Breast epithelium (tissue), 4 donors: ENCODE results near the gene KLK15. TPM values are rescaled to one million over a fixed set of nuclear protein-coding genes. Genes with fewer than 3 reads are reported as not detected.
A peak's percentile ranks its signal among the peaks of the same experiment; 100 is the strongest.
"Not testable (repeated sequence)": the region's sequence is repeated elsewhere in the genome, so short reads cannot be mapped to it uniquely, and the experiment has no call there.

Source experiments
- DNase-seq, 2 donors: peaks; one replicate each; pipeline ENCODE4 v3.0.0-alpha.2; 2019; ENCODE audit warnings: low spot score in 2 of 2
- H3K27ac ChIP-seq, 2 donors: fragments of 200-600 bp; sonication (generic) in 1 of 2; one replicate each; pipeline ENCODE4 v1.5.1; 2016 to 2019; ENCODE audit warnings: mild to moderate bottlenecking in 1 of 2
- H3K27me3 ChIP-seq, 2 donors: fragments of 200-600 bp; sonication (generic) in 1 of 2; one replicate each; pipeline versions ENCODE4 v1.5.1 to v1.6.0; 2017 to 2019; ENCODE audit warnings: control low read depth in 1 of 2, mild to moderate bottlenecking in 1 of 2
- H3K36me3 ChIP-seq: fragments of 200-600 bp; one replicate; pipeline ENCODE4 v1.5.1; 2019
- H3K4me1 ChIP-seq, 2 donors: fragments of 200-600 bp; sonication (generic); one replicate each; pipeline ENCODE4 v1.5.1; 2016 to 2019; ENCODE audit warnings: control low read depth in 1 of 2
- H3K4me3 ChIP-seq, 3 donors: fragments of 200-600 bp; sonication (generic); 1 replicate in 2 of 3; 2 replicates in 1 of 3; pipeline ENCODE4 v1.5.1; 2016 to 2019; ENCODE audit warnings: mild to moderate bottlenecking in 3 of 3, moderate library complexity in 2 of 3
- H3K9me3 ChIP-seq, 2 donors: fragments of 200-600 bp; sonication (generic) in 1 of 2; one replicate each; pipeline ENCODE4 v1.5.1; 2016 to 2019; ENCODE audit warnings: control low read depth in 1 of 2
- POLR2A ChIP-seq: fragments of 450-650 bp; IDR thresholded peaks from one replicate; pipeline ENCODE4 v1.6.1; 2016; ENCODE audit warnings: antibody characterized with exemption, mild to moderate bottlenecking, moderate library complexity
- POLR2AphosphoS5 ChIP-seq, 3 donors: sonication (generic); formaldehyde crosslinking; IDR thresholded peaks; one replicate each; pipeline ENCODE4 v1.6.1; 2017; ENCODE audit warnings: antibody characterized with exemption in 3 of 3
- intact Hi-C: fragments of 100-400 bp; cut with DNase I; formaldehyde crosslinking; loops from one replicate; pipeline ENCODE4 v1.15.1; 2023; ENCODE audit warnings: low total_unique reads
- total RNA-seq, 3 donors: library from RNA; depleted of rRNA; stranded (reverse); fragments of >200 nt; gene quantifications; one replicate each; pipeline ENCODE4 v1.1.0, GENCODE V29; 2016
- TF ChIP-seq, protein P1 (sequence below), 3 donors: fragments of 450-650 bp; IDR thresholded peaks; one replicate each; pipeline ENCODE4 v1.5.1; 2016 to 2017; ENCODE audit warnings: antibody characterized with exemption in 3 of 3, mild to moderate bottlenecking in 3 of 3, moderate library complexity in 3 of 3

The KLK15 gene
- total RNA-seq, 3 donors from 2014 or later, result not detected

DNA sequence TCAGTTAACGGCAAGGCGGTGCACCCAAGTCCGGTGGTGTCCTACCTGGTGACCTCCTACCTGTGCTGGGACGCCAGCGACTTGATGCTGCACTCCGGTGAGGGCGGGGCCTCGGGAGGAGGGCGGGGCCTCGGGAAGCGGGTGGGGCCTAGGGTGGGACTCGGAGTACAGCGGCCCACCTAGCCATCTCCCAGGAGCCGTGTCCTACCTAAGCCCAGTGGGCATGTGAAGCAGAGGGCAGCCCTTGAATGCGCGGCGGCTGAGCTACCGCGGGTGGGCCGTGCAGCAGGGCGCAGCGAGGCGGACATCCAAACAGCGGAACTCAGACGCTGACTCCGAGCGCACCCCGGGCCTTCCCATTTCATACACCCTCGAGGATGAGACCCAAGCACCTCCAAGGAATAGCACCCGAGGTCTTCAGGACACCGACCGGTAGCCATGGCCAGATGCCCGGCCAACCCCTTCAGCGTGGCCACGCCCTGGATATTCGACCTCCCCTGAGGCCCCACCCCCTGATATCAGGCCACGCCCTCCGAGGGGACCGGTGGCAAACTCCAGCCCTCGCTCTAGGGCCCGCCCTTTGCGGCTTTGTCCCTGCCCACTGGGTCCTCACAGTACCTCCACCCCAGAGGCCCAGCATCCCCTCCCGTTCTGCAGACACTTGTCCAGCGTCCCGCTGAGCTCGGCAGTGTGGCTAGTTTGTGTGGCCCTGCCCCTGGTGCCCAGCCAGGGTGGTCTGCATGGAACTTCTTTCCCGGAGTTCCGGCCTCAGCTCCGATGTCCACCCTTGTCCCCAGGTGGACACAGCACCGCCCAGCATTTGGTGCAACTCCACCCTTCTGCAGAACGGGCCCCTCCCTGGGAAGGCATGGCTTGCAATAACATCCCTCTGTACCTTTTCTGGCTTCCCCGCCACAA lies 15.2 kb downstream of the KLK15 start:
- intact Hi-C loops, result no loop called here
- H3K36me3 ChIP-seq, result no peaks in the 10 kb centered on the region
- H3K27me3 ChIP-seq, result peaks cover 0 to 61% of the 10 kb centered on the region in 2 donors
- H3K27ac ChIP-seq, result no peak overlapping the region
- TF ChIP-seq POLR2AphosphoS5 (IDR thresholded peaks at IDR 0.05) (no peak), POLR2A (no peak)
- TF ChIP-seq, protein P1, sequence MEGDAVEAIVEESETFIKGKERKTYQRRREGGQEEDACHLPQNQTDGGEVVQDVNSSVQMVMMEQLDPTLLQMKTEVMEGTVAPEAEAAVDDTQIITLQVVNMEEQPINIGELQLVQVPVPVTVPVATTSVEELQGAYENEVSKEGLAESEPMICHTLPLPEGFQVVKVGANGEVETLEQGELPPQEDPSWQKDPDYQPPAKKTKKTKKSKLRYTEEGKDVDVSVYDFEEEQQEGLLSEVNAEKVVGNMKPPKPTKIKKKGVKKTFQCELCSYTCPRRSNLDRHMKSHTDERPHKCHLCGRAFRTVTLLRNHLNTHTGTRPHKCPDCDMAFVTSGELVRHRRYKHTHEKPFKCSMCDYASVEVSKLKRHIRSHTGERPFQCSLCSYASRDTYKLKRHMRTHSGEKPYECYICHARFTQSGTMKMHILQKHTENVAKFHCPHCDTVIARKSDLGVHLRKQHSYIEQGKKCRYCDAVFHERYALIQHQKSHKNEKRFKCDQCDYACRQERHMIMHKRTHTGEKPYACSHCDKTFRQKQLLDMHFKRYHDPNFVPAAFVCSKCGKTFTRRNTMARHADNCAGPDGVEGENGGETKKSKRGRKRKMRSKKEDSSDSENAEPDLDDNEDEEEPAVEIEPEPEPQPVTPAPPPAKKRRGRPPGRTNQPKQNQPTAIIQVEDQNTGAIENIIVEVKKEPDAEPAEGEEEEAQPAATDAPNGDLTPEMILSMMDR (IDR thresholded peaks at IDR 0.05), result no peak
- H3K4me1 ChIP-seq, result no peaks in the 10 kb centered on the region
- peak overlapping the region in 2 of 3 donors; percentile 41 to 60 for H3K4me3 ChIP-seq
- DNase-seq, result no peak
- H3K9me3 ChIP-seq, result no peaks in the 10 kb centered on the region

DNA sequence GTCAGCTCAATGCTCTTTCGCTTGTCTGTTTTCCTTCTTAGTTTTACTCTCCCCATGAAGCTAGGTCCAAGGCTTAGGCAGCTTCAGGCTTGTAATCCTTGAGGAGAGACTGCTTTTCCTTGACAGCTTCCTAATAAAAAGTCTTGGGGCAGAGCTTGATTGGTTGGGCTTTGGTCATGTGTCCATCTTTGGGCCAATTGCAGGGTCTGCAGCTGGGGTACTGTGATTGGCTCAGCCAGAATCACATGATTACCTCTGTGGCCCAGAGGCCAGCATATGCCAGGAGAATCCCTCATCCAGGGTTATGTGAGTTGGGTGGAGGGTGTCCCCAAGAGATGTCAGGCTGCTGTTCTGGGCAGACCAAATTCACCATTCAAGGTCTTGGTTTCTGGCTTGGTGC lies 17.9 kb downstream of the KLK15 start:
- Histone ChIP-seq H3K27ac (no peak overlapping the region), H3K27me3 (peaks cover 0 to 37% of the 10 kb centered on the region in 2 donors), H3K9me3 (no peaks in the 10 kb centered on the region), H3K4me3 (no peak overlapping the region), H3K4me1 (no peaks in the 10 kb centered on the region), H3K36me3 (no peaks in the 10 kb centered on the region)
- no peak for DNase-seq
- TF ChIP-seq, protein P1 (IDR thresholded peaks at IDR 0.05), result no peak
- no peak for TF ChIP-seq POLR2AphosphoS5 (IDR thresholded peaks at IDR 0.05)
- TF ChIP-seq POLR2A, result no peak
- intact Hi-C loops, result no loop called here

DNA sequence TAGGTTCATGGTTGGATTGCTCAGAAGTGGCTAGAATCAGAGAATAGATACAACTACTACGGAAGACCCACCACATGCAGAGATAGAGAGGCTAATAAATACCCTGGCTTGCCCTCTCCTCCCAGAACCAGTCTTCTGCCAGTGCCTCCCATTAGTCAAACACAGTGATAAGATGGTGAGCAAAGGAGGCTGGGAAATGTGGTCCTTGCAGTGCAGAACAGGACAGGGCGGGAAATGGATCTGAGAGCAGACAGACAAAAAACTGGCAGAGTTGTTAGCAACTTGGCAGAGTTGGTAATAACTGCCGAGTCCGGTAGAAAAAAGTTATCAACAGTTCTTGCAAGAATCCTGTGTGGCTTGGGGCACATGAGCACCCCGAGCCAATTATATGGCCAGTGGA lies 18.5 kb downstream of the KLK15 start:
- Histone ChIP-seq H3K27ac (no peak overlapping the region), H3K27me3 (peaks cover 0 to 31% of the 10 kb centered on the region in 2 donors), H3K4me3 (no peak overlapping the region), H3K36me3 (no peaks in the 10 kb centered on the region), H3K4me1 (no peaks in the 10 kb centered on the region), H3K9me3 (no peaks in the 10 kb centered on the region)
- no peak for DNase-seq
- intact Hi-C loops, result no loop called here
- no peak for TF ChIP-seq POLR2A
- TF ChIP-seq, protein P1 (IDR thresholded peaks at IDR 0.05), result no peak
- no peak for TF ChIP-seq POLR2AphosphoS5 (IDR thresholded peaks at IDR 0.05)

DNA sequence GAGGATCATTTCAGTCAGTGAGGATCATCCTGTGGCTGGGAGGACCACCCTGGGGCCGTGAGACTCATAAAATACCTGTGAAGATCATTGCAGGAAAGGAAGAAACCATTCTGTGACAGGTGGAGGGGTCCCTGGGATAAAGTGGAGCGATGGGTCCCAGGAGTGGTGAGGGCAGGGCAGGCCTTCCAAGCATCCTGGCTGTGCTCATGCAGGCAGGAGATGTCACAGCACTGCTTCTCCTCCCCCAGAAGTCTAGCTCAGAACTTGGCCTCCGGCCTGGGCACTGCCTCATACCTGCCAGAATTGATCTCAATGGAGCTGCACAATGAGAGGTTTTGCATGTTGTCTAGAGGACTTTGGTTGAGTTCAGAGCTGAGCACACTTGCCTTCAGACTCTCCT lies 20.9 kb downstream of the KLK15 start:
- intact Hi-C loops, result no loop called here
- Histone ChIP-seq H3K36me3 (no peaks in the 10 kb centered on the region), H3K27ac (no peak overlapping the region), H3K4me1 (no peaks in the 10 kb centered on the region), H3K27me3 (peaks cover 0 to 11% of the 10 kb centered on the region in 2 donors), H3K9me3 (no peaks in the 10 kb centered on the region), H3K4me3 (no peak overlapping the region)
- DNase-seq, result no peak
- TF ChIP-seq POLR2AphosphoS5 (IDR thresholded peaks at IDR 0.05), result no peak
- no peak for TF ChIP-seq POLR2A
- TF ChIP-seq, protein P1 (IDR thresholded peaks at IDR 0.05), result no peak

DNA sequence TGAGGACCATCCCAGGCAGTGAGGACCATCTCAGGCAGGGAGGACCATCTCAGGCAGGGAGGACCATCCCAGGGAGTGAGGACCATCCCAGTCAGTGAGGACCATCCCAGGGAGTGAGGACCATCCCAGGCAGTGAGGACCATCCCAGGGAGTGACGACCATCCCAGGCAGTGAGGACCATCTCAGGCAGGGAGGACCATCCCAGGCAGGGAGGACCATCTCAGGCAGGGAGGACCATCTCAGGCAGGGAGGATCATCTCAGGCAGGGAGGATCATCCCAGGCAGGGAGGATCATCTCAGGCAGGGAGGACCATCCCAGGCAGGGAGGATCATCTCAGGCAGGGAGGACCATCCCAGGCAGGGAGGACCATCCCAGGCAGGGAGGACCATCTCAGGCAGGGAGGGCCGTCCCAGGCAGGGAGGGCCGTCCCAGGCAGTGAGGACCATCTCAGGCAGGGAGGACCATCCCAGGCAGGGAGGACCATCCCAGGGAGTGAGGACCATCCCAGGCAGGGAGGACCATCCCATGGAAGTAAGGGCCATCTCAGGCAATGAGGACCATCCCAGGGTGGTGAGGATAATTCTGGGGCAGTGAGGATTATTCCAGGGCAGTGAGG lies 21.6 kb downstream of the KLK15 start:
- H3K36me3 ChIP-seq, intact Hi-C loops: not testable (repeated sequence)

More for the DNA sequence above, 21.6 kb downstream of the KLK15 start:
- H3K4me3 ChIP-seq, H3K27me3 ChIP-seq, H3K9me3 ChIP-seq, H3K27ac ChIP-seq, H3K4me1 ChIP-seq, DNase-seq: not testable (repeated sequence)
